HEK293 (cell line): ENCODE measurements around the gene ADAMTS14.
"Not testable (repeated sequence)": the region's sequence is repeated elsewhere in the genome, so short reads cannot be mapped to it uniquely, and the experiment has no call there.

Experiments used
- ATF2 ChIP-seq: fragments of 450-650 bp; formaldehyde crosslinking; IDR thresholded peaks from 2 replicates; pipeline ENCODE4 v1.5.1; 2016; ENCODE audit warnings: missing biosample characterization, missing genetic modification characterization, low read depth
- CTCF ChIP-seq: fragments of 450-650 bp; formaldehyde crosslinking; IDR thresholded peaks from 2 replicates; pipeline ENCODE4 v1.5.1; 2016; ENCODE audit warnings: missing biosample characterization, missing genetic modification characterization
- KLF17 ChIP-seq: fragments of 450-650 bp; formaldehyde crosslinking; IDR thresholded peaks from 2 replicates; pipeline ENCODE4 v1.5.1; 2016; ENCODE audit warnings: missing biosample characterization, missing genetic modification characterization
- PATZ1 ChIP-seq: fragments of 450-650 bp; formaldehyde crosslinking; IDR thresholded peaks from 2 replicates; pipeline ENCODE4 v1.5.1; 2016; ENCODE audit warnings: missing biosample characterization, missing genetic modification characterization
- ZBTB21 ChIP-seq: fragments of 450-650 bp; formaldehyde crosslinking; IDR thresholded peaks from 2 replicates; pipeline ENCODE4 v1.5.1; 2017; ENCODE audit warnings: missing biosample characterization, missing genetic modification characterization
- ZEB2 ChIP-seq: fragments of 450-650 bp; formaldehyde crosslinking; IDR thresholded peaks from 2 replicates; pipeline ENCODE4 v1.5.1; 2016; ENCODE audit warnings: missing biosample characterization, missing genetic modification characterization
- ZFP41 ChIP-seq: fragments of 450-650 bp; formaldehyde crosslinking; IDR thresholded peaks from 2 replicates; pipeline ENCODE4 v1.5.1; 2016; ENCODE audit warnings: missing biosample characterization, missing genetic modification characterization, borderline replicate concordance
- ZNF140 ChIP-seq: fragments of 450-650 bp; formaldehyde crosslinking; IDR thresholded peaks from 2 replicates; pipeline ENCODE4 v1.5.1; 2016; ENCODE audit warnings: missing biosample characterization, missing genetic modification characterization
- ZNF18 ChIP-seq: fragments of 450-650 bp; formaldehyde crosslinking; IDR thresholded peaks from 2 replicates; pipeline ENCODE4 v1.5.1; 2016; ENCODE audit warnings: missing biosample characterization, missing genetic modification characterization
- ZNF335 ChIP-seq: fragments of 450-650 bp; formaldehyde crosslinking; conservative IDR thresholded peaks from 2 replicates; pipeline ENCODE4 v1.5.1; 2016; ENCODE audit warnings: missing biosample characterization, missing genetic modification characterization
- ZNF423 ChIP-seq: fragments of 450-650 bp; formaldehyde crosslinking; IDR thresholded peaks from 2 replicates; pipeline ENCODE4 v1.5.1; 2016; ENCODE audit warnings: missing biosample characterization, missing genetic modification characterization
- ZNF510 ChIP-seq: fragments of 450-650 bp; formaldehyde crosslinking; IDR thresholded peaks from 2 replicates; pipeline ENCODE4 v1.5.1; 2018; ENCODE audit warnings: mild to moderate bottlenecking, missing genetic modification characterization, missing biosample characterization; ENCODE audit not compliant: insufficient replicate concordance
- ZNF629 ChIP-seq: fragments of 450-650 bp; formaldehyde crosslinking; IDR thresholded peaks from 2 replicates; pipeline ENCODE4 v1.5.1; 2017; ENCODE audit warnings: missing biosample characterization, missing genetic modification characterization
- ZSCAN30 ChIP-seq: fragments of 450-650 bp; IDR thresholded peaks from 2 replicates; pipeline ENCODE4 v1.5.1; 2018; ENCODE audit warnings: missing biosample characterization, mild to moderate bottlenecking, missing genetic modification characterization, moderate library complexity

- TF ChIP-seq PATZ1 (tag by site-specific recombination); CTCF (tag by site-specific recombination); ZNF335 (tag by site-specific recombination); ZNF140 (tag by site-specific recombination); ZNF629 (tag by site-specific recombination); ZFP41 (tag by site-specific recombination); ATF2 (tag by site-specific recombination); ZNF510; ZEB2 (tag by site-specific recombination); ZBTB21 (tag by site-specific recombination); ZNF18 (tag by site-specific recombination); ZSCAN30 (tag by site-specific recombination); KLF17; ZNF423 (tag by site-specific recombination): not testable (repeated sequence)
Observed at GRCh38 chr10:70768026-70768685, 95.8 kb downstream of the ADAMTS14 start.
